GM12891 (cell line): ENCODE measurements around the gene ZKSCAN5.

Source experiments
- PAX5 ChIP-seq: IDR thresholded peaks from 2 replicates; pipeline ENCODE4 v1.6.1; 2011; ENCODE audit warnings: low read length, moderate library complexity, mild to moderate bottlenecking; ENCODE audit not compliant: insufficient read depth, severe bottlenecking
- POLR2A ChIP-seq: IDR thresholded peaks from 2 replicates; pipeline ENCODE4 v1.6.1; 2011; ENCODE audit warnings: low read depth, low read length, control low read depth
- POLR2AphosphoS5 ChIP-seq: IDR thresholded peaks from 2 replicates; pipeline ENCODE4 v1.6.1; 2011; ENCODE audit warnings: low read depth, low read length, control low read depth
- SPI1 ChIP-seq: IDR thresholded peaks from 2 replicates; pipeline ENCODE4 v1.6.1; 2011; ENCODE audit warnings: low read depth, low read length, control low read depth
- TAF1 ChIP-seq: IDR thresholded peaks from 2 replicates; pipeline ENCODE4 v1.6.1; 2011; ENCODE audit warnings: low read depth, low read length, control low read depth

DNA sequence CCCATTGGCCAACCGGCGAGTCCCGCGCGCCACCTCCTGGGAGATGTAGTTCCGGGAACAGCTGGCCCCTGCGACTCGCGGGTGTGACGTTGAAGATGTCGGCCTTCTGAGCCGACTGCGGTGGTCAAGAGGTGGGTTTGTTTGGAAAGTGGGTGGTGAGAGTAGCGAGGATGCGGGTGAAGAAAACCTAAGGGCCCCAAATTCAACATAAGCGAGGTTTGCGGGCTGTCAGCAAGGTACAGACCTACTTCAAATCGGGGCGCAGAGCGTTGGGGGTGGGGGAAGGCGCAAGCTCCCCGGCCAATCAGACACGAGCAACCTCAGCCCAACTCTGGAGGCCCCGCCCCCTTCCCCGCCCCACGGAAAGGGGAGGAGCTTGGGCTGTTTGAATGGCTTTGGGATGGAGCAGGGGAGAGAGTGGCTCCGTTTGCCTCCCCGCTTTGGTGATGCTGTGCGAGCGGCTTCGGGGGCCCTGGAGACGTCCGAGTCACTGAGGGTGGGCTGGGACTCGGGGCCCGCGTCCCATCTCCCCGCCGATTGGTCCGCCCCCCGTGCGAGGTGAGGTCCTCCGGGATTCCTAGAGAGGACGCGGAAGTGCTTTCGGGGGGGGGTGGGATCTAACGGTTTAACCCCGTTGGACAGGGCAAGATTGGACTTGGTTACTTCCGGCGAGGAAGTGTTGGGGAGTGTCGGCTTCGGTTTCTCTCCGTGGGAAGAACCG lies at the start of gene ZKSCAN5:
- TF ChIP-seq POLR2AphosphoS5 (peak; percentile 90), POLR2A (peak; percentile 88), TAF1 (peak; percentile 91), SPI1 (peak; percentile 52; the same call in 1 of the 2 replicates), PAX5 (no peak)
